Esophagus (tissue), 2 donors: ENCODE results near the gene RBM43. TPM values are rescaled to one million over a fixed set of nuclear protein-coding genes. Genes with fewer than 3 reads are reported as not detected.
A peak's percentile ranks its signal among the peaks of the same experiment; 100 is the strongest.
"Not testable (repeated sequence)": the region's sequence is repeated elsewhere in the genome, so short reads cannot be mapped to it uniquely, and the experiment has no call there.

Experiments
- H3K27ac ChIP-seq, 2 donors: one replicate each; pipeline ENCODE4 v1.5.1; 2013; ENCODE audit warnings: low read depth in 2 of 2, mild to moderate bottlenecking in 2 of 2, inconsistent platforms in 1 of 2, low read length in 1 of 2, moderate library complexity in 1 of 2
- H3K27me3 ChIP-seq, 2 donors: one replicate each; pipeline ENCODE4 v1.6.1; 2013; ENCODE audit warnings: low read length in 2 of 2, control low read depth in 1 of 2, mild to moderate bottlenecking in 1 of 2; ENCODE audit not compliant: insufficient read depth in 2 of 2, control insufficient read depth in 1 of 2
- H3K36me3 ChIP-seq, 2 donors: one replicate each; pipeline ENCODE4 v1.6.1; 2013; ENCODE audit warnings: low read length in 1 of 2; ENCODE audit not compliant: control insufficient read depth in 2 of 2, insufficient read depth in 2 of 2
- H3K4me1 ChIP-seq, 2 donors: one replicate each; pipeline ENCODE4 v1.6.1; 2013; ENCODE audit warnings: low read length in 1 of 2; ENCODE audit not compliant: control insufficient read depth in 2 of 2, insufficient read depth in 2 of 2
- H3K4me3 ChIP-seq, 2 donors: one replicate each; pipeline ENCODE4 v1.5.1; 2013; ENCODE audit warnings: low read length in 2 of 2, mild to moderate bottlenecking in 2 of 2, low read depth in 1 of 2, moderate library complexity in 1 of 2
- H3K9me3 ChIP-seq, 2 donors: one replicate each; pipeline ENCODE4 v1.6.1; 2013; ENCODE audit warnings: mild to moderate bottlenecking in 2 of 2, low read depth in 1 of 2, low read length in 1 of 2, moderate library complexity in 1 of 2; ENCODE audit not compliant: control insufficient read depth in 2 of 2, insufficient read depth in 1 of 2
- WGBS, 2 donors: extraction: QIAGEN DNeasy Blood & Tissue Kit; methylation state at CpG; one replicate each; pipeline ENCODE4 v1.1.7; 2013; 5-methylcytosine and 5-hydroxymethylcytosine counted together
- polyA plus RNA-seq, 2 donors: library from polyadenylated mRNA; stranded (reverse); fragments of 200-250 nt; gene quantifications; one replicate each; pipeline ENCODE4 v1.2.3, GENCODE V29; 2013
- donor health status: healthy with polysubstance abuse.
- donor health status: Bipolar disorder and iron deficiency.

Gene RBM43
- 1 to 10 TPM; 1.6 to 1.7 TPM for polyA plus RNA-seq

DNA sequence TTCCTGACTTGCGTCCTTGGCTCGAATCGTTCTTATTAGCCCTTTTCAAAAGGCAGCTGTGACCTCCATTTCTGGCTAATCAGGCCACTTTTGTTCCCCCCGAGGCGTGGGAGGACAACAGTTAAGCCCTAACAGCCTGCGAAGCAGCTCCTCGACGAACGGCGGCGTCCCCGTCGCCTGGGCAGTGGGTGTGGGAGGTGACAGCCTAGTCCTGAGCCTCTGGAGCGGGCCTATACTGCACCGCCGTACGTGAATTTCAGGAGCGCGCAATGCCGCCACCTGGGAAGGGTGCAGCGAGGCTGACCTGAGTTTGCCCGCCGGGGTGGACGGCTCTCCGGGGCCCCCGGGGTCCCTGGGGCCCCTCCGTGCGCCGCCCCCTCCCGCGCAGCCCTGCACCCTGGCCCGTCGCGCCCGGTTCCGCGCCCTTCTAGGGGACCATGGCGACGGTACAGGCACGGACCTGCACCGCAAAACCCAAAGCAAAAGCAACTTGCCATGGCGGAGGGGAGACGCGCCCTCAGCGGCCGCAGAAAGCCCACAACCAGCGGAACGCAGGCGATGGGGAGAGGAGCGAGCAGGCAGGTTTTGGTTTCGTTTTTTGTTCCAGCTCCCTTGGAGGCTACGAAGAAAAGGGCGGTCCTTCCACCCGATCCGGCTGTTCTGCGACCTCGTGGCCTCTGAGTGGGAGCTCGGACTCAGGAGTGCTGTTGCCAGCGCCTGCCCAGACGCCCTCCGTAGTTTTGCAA is at the start of gene RBM43:
TSS of gene RBM43 (minus strand) at position 633 of the 746 bp plus-strand sequence. CDS start at position 497, 136 bp downstream.
- WGBS, 2 donors = 0% methylated on average over 59 to 61 of the region's 61 CpGs
- Histone ChIP-seq H3K4me1 (no peaks in the 10 kb centered on the region), H3K36me3 (no peaks in the 10 kb centered on the region)

DNA sequence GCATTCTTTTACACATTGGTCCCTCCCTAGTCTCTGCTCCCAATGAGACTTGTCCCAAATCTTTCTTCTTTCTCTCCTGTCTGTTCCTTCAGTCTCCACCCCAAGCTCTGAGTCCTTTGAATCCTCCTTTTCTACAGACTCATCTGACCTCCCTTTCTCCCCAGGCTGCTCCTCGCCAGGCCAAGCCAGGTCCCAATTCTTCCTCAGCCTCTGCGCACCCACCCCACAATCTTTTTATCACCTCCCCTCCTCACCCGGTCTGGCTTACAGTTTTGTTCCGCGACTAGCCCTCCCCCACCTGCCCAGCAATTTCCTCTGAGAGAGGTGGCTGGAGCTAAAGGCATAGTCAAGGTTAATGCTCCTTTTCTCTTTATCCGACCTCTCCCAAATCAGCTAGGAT is 48.6 kb upstream of the RBM43 start:
- not testable (repeated sequence) for H3K27ac ChIP-seq, H3K9me3 ChIP-seq, H3K27me3 ChIP-seq, H3K36me3 ChIP-seq, H3K4me1 ChIP-seq, H3K4me3 ChIP-seq
- WGBS, 2 donors = 91 to 97% methylated on average over 6 of the region's 6 CpGs

More for the DNA sequence above, at the start of gene RBM43:
- H3K9me3 ChIP-seq = no peaks in the 10 kb centered on the region
- peak within 1 kb of the TSS; percentile 94 for H3K4me3 ChIP-seq
- no peaks in the 10 kb centered on the region for H3K27me3 ChIP-seq
- H3K27ac ChIP-seq = peak within 1 kb of the TSS; percentile 96 to 97

GRCh38 chr2:151306621-151307020 is 45.0 kb upstream of the RBM43 start:
- Histone ChIP-seq H3K4me1 (no peaks in the 10 kb centered on the region), H3K27me3 (no peaks in the 10 kb centered on the region), H3K4me3 (no peak overlapping the region), H3K9me3 (no peaks in the 10 kb centered on the region), H3K36me3 (no peaks in the 10 kb centered on the region), H3K27ac (no peak overlapping the region)
- WGBS, 2 donors = 37 to 47% methylated on average over 3 of the region's 3 CpGs

DNA sequence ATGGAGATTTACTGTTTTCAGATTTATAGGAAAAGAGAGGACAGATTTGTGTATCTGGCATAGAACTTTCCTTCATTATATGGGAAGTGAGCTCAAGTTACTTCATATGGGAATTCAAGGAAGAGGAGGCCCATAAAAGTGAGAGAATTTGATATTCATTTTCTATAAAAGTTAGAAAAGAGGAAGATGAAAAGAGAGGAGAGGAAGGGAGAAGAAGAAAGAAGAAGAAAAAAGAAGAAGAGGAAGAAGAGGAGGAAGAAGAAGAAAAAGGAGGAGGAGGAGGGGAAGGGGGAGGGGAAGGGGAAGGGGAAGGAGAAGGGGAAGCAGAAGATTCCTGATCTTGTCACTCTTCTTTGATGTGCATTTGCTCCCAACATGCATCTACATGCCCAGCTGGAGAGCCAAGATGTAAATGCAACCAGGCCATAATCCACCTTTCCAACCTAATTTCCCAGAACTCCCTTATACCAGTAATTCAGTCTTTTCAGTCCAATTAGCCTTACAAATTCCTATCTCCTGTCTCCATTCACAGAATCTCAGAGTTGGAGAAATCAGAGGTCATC is 43.5 kb upstream of the RBM43 start:
- Histone ChIP-seq H3K36me3 (no peaks in the 10 kb centered on the region), H3K27me3 (no peaks in the 10 kb centered on the region), H3K27ac (no peak overlapping the region), H3K4me3 (no peak overlapping the region), H3K4me1 (no peaks in the 10 kb centered on the region), H3K9me3 (no peaks in the 10 kb centered on the region)

- H3K27me3 ChIP-seq = no peaks in the 10 kb centered on the region
- H3K4me1 ChIP-seq = no peaks in the 10 kb centered on the region
- H3K9me3 ChIP-seq = no peaks in the 10 kb centered on the region
- H3K27ac ChIP-seq = no peak overlapping the region
- 63 to 67% methylated on average over 2 of the region's 2 CpGs for WGBS, 2 donors
- no peak overlapping the region for H3K4me3 ChIP-seq
- H3K36me3 ChIP-seq = no peaks in the 10 kb centered on the region
Observed at GRCh38 chr2:151302879-151303278, 41.2 kb upstream of the RBM43 start.

DNA sequence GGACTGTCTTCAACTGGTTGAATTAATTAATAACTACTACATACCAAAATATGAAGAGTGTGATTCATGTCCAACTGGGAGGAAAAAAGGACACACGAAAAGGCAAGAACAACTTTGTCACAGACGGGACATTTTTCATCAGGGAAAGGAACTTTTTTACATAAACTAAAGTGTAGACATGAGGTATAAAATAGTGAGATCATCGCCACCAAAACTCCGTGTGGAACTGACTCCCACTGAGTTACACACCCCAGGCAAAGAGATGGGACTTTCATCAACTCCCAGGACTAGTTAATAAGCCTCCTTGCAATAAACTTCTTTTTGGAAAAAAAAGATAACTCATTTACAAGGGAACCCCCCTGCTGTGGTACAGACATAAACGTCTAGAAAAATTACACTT is 40.7 kb upstream of the RBM43 start:
- Histone ChIP-seq H3K27me3 (no peaks in the 10 kb centered on the region), H3K4me3 (no peak overlapping the region), H3K27ac (no peak overlapping the region), H3K36me3 (no peaks in the 10 kb centered on the region), H3K9me3 (no peaks in the 10 kb centered on the region), H3K4me1 (no peaks in the 10 kb centered on the region)
- 64 to 71% methylated on average over 5 of the region's 5 CpGs for WGBS, 2 donors

DNA sequence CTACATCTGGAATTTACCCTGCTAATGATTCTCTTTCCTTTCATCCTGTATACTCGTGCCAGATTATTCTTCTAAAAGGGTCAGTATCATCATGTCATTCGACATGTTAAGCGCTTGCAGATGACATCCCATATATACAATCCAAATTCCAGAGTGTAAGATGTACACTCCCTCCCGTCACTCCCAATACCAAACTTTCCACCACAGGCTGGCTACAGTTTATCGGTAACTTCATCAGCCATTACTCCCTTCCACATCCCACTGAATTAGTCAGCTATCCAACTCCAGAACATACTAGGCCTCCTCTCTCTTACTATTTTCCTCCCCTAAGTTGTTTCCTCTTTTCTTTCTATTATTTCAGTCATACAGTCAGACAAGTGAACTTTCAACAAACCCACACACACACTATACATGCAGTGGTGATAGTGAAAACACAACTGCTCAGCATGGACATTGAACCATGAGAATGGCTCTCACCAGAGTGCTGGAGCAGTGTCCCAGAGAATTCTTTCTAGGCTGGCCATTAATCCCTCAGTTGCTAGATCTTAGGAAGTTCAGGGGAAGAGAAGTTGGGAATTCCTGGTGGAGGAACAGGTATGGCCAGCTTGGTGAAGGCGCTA is 38.4 kb upstream of the RBM43 start:
- H3K4me1 ChIP-seq = no peaks in the 10 kb centered on the region
- H3K36me3 ChIP-seq = no peaks in the 10 kb centered on the region
- H3K27me3 ChIP-seq = no peaks in the 10 kb centered on the region
- no peaks in the 10 kb centered on the region for H3K9me3 ChIP-seq
- WGBS, 2 donors = 77% methylated on average over 6 of the region's 6 CpGs
- no peak overlapping the region for H3K27ac ChIP-seq
- H3K4me3 ChIP-seq = no peak overlapping the region

DNA sequence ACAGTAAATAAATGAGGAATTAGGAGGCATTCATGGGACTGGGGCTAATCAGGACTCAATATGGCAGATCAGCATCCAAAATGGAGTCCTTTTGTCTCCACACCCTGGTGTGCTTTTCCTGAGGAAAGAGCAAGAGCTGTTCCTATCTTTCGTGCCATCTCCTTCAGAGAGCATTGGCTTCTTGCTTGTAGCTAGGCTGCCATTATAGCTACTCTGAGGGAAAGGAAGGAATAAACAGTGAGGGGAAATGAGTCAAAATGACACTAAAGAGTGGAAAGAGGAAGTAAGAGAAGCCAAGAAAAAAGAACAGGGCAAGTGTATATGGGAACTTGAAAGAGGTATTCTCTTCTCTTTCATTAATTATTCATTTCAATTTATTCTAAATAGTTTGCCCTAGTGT is 36.2 kb upstream of the RBM43 start:
- Histone ChIP-seq H3K36me3 (no peaks in the 10 kb centered on the region), H3K4me3 (no peak overlapping the region), H3K9me3 (no peaks in the 10 kb centered on the region), H3K27me3 (no peaks in the 10 kb centered on the region), H3K4me1 (no peaks in the 10 kb centered on the region), H3K27ac (no peak overlapping the region)
- 17 to 35% methylated on average over 1 of the region's 1 CpG for whole genome bisulfite sequencing, 2 donors

GRCh38 chr2:151295926-151296325 is 34.3 kb upstream of the RBM43 start:
- not testable (repeated sequence) for H3K4me1 ChIP-seq, H3K9me3 ChIP-seq, H3K36me3 ChIP-seq, H3K27ac ChIP-seq, H3K4me3 ChIP-seq, H3K27me3 ChIP-seq
- WGBS, 2 donors = 93% methylated on average over 19 to 35 of the region's 35 CpGs

- H3K9me3 ChIP-seq = no peaks in the 10 kb centered on the region
- H3K4me3 ChIP-seq = no peak overlapping the region
- peaks cover 0 to 6% of the 10 kb centered on the region in 2 donors for H3K4me1 ChIP-seq
- no peak overlapping the region for H3K27ac ChIP-seq
- H3K36me3 ChIP-seq = no peaks in the 10 kb centered on the region
- no peaks in the 10 kb centered on the region for H3K27me3 ChIP-seq
Observed at GRCh38 chr2:151292546-151292945, 30.9 kb upstream of the RBM43 start.
